GM12878 (cell line): ENCODE measurements around the gene COX6B1.

Experiments
- ATF3 ChIP-seq: IDR thresholded peaks from 2 replicates; pipeline ENCODE4 v1.6.1; 2011; ENCODE audit warnings: low read depth, mild to moderate bottlenecking, low read length, moderate library complexity, borderline replicate concordance; ENCODE audit errors: extremely low read depth
- CREB1 ChIP-seq: IDR thresholded peaks from 2 replicates; pipeline ENCODE4 v1.6.1; 2012; ENCODE audit warnings: low read depth, mild to moderate bottlenecking, inconsistent platforms
- CTCF ChIP-seq, 3 experiments: IDR thresholded peaks in 2 of 3; conservative IDR thresholded peaks in 1 of 3; 2 replicates each; pipeline ENCODE4 v1.5.1; 2011; ENCODE audit warnings: low read depth in 3 of 3, low read length in 3 of 3, mild to moderate bottlenecking in 3 of 3, control low read depth in 2 of 3, moderate library complexity in 2 of 3, inconsistent platforms in 1 of 3, mixed read lengths in 1 of 3; ENCODE audit not compliant: control insufficient read depth in 2 of 3, insufficient read depth in 1 of 3; ENCODE audit errors: extremely low read depth in 1 of 3
- EP300 ChIP-seq, 2 experiments: fragments of 150-350 bp in 1 of 2; IDR thresholded peaks; 2 replicates each; pipeline ENCODE4 v1.6.1; 2011 to 2012; ENCODE audit warnings: low read depth in 2 of 2, low read length in 2 of 2, borderline replicate concordance in 1 of 2, improper control_type of control experiment in 1 of 2, inconsistent platforms in 1 of 2; ENCODE audit not compliant: control insufficient read depth in 1 of 2
- GABPA ChIP-seq: IDR thresholded peaks from 2 replicates; pipeline ENCODE4 v1.6.1; 2014; ENCODE audit warnings: antibody characterized with exemption, low read depth, mild to moderate bottlenecking, inconsistent platforms
- MLLT1 ChIP-seq: fragments of 450-650 bp; IDR thresholded peaks from 2 replicates; pipeline ENCODE4 v1.6.1; 2016; ENCODE audit warnings: mild to moderate bottlenecking
- NFYA ChIP-seq: IDR thresholded peaks from 2 replicates; pipeline ENCODE4 v1.6.1; 2011; ENCODE audit warnings: low read depth, mild to moderate bottlenecking, low read length, improper control_type of control experiment, borderline replicate concordance
- NKRF ChIP-seq: fragments of 450-650 bp; conservative IDR thresholded peaks from 2 replicates; pipeline ENCODE4 v1.6.1; 2017; ENCODE audit warnings: mild to moderate bottlenecking, moderate library complexity
- POLR2A ChIP-seq: IDR thresholded peaks from 2 replicates; pipeline ENCODE4 v1.6.1; 2011; ENCODE audit warnings: low read depth, mild to moderate bottlenecking, low read length
- POLR2AphosphoS5 ChIP-seq: IDR thresholded peaks from 2 replicates; pipeline ENCODE4 v1.6.1; 2011; ENCODE audit warnings: mild to moderate bottlenecking, low read length, inconsistent platforms
- RAD21 ChIP-seq: IDR thresholded peaks from 2 replicates; pipeline ENCODE4 v1.6.1; 2011; ENCODE audit warnings: mild to moderate bottlenecking, low read depth, low read length, moderate library complexity; ENCODE audit not compliant: insufficient read depth
- YY1 ChIP-seq: IDR thresholded peaks from 2 replicates; pipeline ENCODE4 v1.6.1; 2011; ENCODE audit warnings: low read depth, mild to moderate bottlenecking, low read length
- ZBTB33 ChIP-seq: fragments of 450-650 bp; IDR thresholded peaks from 2 replicates; pipeline ENCODE4 v1.6.1; 2017; ENCODE audit warnings: mild to moderate bottlenecking
- ZNF274 ChIP-seq: IDR thresholded peaks from one replicate; pipeline ENCODE4 v1.8.0; 2011; ENCODE audit not compliant: insufficient read length, insufficient read depth

- no peak for TF ChIP-seq CTCF (IDR thresholded peaks at IDR 0.05 in 2 of 3, conservative IDR thresholded peaks at IDR 0.05 in 1 of 3; ENCODE audit: control insufficient read depth in 2 of 3, extremely low read depth in 1 of 3, insufficient read depth in 1 of 3, low read depth in 3 of 3, low read length in 3 of 3)
- no peak for TF ChIP-seq NFYA
- no peak for TF ChIP-seq CREB1
- TF ChIP-seq ATF3 = no peak
- TF ChIP-seq POLR2A = no peak
- no peak for TF ChIP-seq ZNF274
- no peak for TF ChIP-seq GABPA
- TF ChIP-seq RAD21 = no peak
- no peak for TF ChIP-seq NKRF
- TF ChIP-seq EP300 (IDR thresholded peaks at IDR 0.05; ENCODE audit: borderline replicate concordance in 1 of 2, control insufficient read depth in 1 of 2, low read depth in 2 of 2, low read length in 2 of 2) = no peak
- no peak for TF ChIP-seq YY1
- no peak for TF ChIP-seq POLR2AphosphoS5
- TF ChIP-seq ZBTB33 = no peak
- TF ChIP-seq MLLT1 = no peak
Measured at GRCh38 chr19:35619290-35619923, 28.7 kb upstream of the COX6B1 start.
